Caco-2 (cell line): ENCODE results near the gene CYTH2. TPM values are rescaled to one million over a fixed set of nuclear protein-coding genes. Genes with fewer than 3 reads are reported as not detected.
"Not testable (repeated sequence)": the region's sequence is repeated elsewhere in the genome, so short reads cannot be mapped to it uniquely, and the experiment has no call there.

Experiments
- BruUV-seq: library from RNA; stranded (reverse); fragments of 400-500 nt; replicated peaks from 2 replicates; lab custom pipeline; 2021; lab: Mats Ljungman, UMichigan
- CTCF ChIA-PET: fragments of 300-600 bp; sonication (Branson Sonifier 250); formaldehyde crosslinking; loops from one replicate; lab custom pipeline; 2022; ENCODE audit warnings: antibody characterized with exemption; lab: Charles Lee
- POLR2A ChIA-PET: fragments of 300-600 bp; sonication (Branson Sonifier 250); formaldehyde crosslinking; loops from one replicate; lab custom pipeline; 2022; ENCODE audit warnings: antibody characterized with exemption; lab: Charles Lee
- DNase-seq, 2 experiments: peaks; one replicate each; pipeline versions ENCODE4 v3.0.0 to v3.0.0-alpha.2; 2020 to 2022
- H3K27me3 ChIP-seq: replicated peaks from 2 replicates; pipeline ENCODE4 v1.6.0; 2011; ENCODE audit warnings: low read length; ENCODE audit not compliant: control insufficient read depth, insufficient read depth
- H3K36me3 ChIP-seq: 2 replicates; pipeline ENCODE4 v1.5.1; 2011; ENCODE audit warnings: low read length; ENCODE audit not compliant: control insufficient read depth, insufficient read depth
- H3K4me1 ChIP-seq: fragments of 250-450 bp; sonication (Bioruptor Pico); 2 replicates; pipeline ENCODE4 v1.5.1; 2020; ENCODE audit warnings: mild to moderate bottlenecking
- H3K4me3 ChIP-seq: 2 replicates; pipeline ENCODE4 v1.5.1; 2011; ENCODE audit warnings: low read depth, mild to moderate bottlenecking, control low read depth, low read length
- H3K9me3 ChIP-seq: fragments of 250-450 bp; sonication (Bioruptor Pico); 2 replicates; pipeline ENCODE4 v1.5.1; 2020; ENCODE audit warnings: mild to moderate bottlenecking, moderate library complexity
- H3K27ac Mint-ChIP-seq: one replicate; pipeline ENCODE4 v1.8.0; 2022; ENCODE audit warnings: mixed read lengths; ENCODE audit not compliant: unreplicated experiment
- H3K27me3 Mint-ChIP-seq: one replicate; pipeline ENCODE4 v1.8.0; 2022; ENCODE audit warnings: mixed read lengths; ENCODE audit not compliant: insufficient read depth, unreplicated experiment
- H3K36me3 Mint-ChIP-seq: one replicate; pipeline ENCODE4 v1.8.0; 2022; ENCODE audit warnings: mild to moderate bottlenecking, mixed read lengths; ENCODE audit not compliant: insufficient read depth, unreplicated experiment
- H3K4me1 Mint-ChIP-seq: one replicate; pipeline ENCODE4 v1.8.0; 2022; ENCODE audit warnings: low read depth, mixed read lengths; ENCODE audit not compliant: unreplicated experiment
- H3K4me3 Mint-ChIP-seq: one replicate; pipeline ENCODE4 v1.8.0; 2022; ENCODE audit warnings: mild to moderate bottlenecking, moderate library complexity, mixed read lengths; ENCODE audit not compliant: unreplicated experiment
- H3K9me3 Mint-ChIP-seq: one replicate; pipeline ENCODE4 v1.8.0; 2022; ENCODE audit warnings: mixed read lengths; ENCODE audit not compliant: unreplicated experiment
- CTCF ChIP-seq, 2 experiments: fragments of 200-600 bp in 1 of 2; IDR thresholded peaks; 1 replicate in 1 of 2; 2 replicates in 1 of 2; pipeline versions ENCODE4 v1.5.1 to v1.8.0; 2011 to 2022; ENCODE audit warnings: antibody characterized with exemption in 1 of 2, control low read depth in 1 of 2, inconsistent platforms in 1 of 2, low read depth in 1 of 2, low read length in 1 of 2, mild to moderate bottlenecking in 1 of 2, moderate library complexity in 1 of 2; ENCODE audit not compliant: insufficient read depth in 1 of 2, severe bottlenecking in 1 of 2, unreplicated experiment in 1 of 2
- intact Hi-C: fragments of 100-400 bp; cut with micrococcal nuclease; formaldehyde crosslinking; loops from one replicate; pipeline ENCODE4 v1.10.0; 2022; ENCODE audit not compliant: unreplicated experiment
- total RNA-seq: library from RNA; stranded (reverse); gene quantifications from 2 replicates; pipeline ENCODE4 v1.2.3, GENCODE V29; 2022

Gene CYTH2
- total RNA-seq, 1 experiment from 2014 or later: 74.6 TPM

GRCh38 chr19:48484247-48484893 lies 15.2 kb downstream of the CYTH2 start:
- no peaks in the 10 kb centered on the region for H3K9me3 Mint-ChIP-seq
- H3K27me3 ChIP-seq: no peaks in the 10 kb centered on the region
- CTCF ChIA-PET: no interaction called here
- H3K36me3 ChIP-seq: no peaks in the 10 kb centered on the region
- no peak overlapping the region for H3K4me3 Mint-ChIP-seq
- POLR2A ChIA-PET: no interaction called here
- H3K27ac Mint-ChIP-seq: no peak overlapping the region
- no TSS peak for BruUV-seq
- H3K4me1 Mint-ChIP-seq: peaks cover 19% of the 10 kb centered on the region
- H3K27me3 Mint-ChIP-seq: no peaks in the 10 kb centered on the region
- intact Hi-C loops: no loop called here
- no peak for TF ChIP-seq CTCF (IDR thresholded peaks at IDR 0.05; ENCODE audit: insufficient read depth in 1 of 2, low read depth in 1 of 2, low read length in 1 of 2, severe bottlenecking in 1 of 2, unreplicated experiment in 1 of 2)
- H3K4me3 ChIP-seq: no peak overlapping the region
- no peak for DNase-seq
- H3K9me3 ChIP-seq: no peaks in the 10 kb centered on the region
- H3K4me1 ChIP-seq: peaks cover 13% of the 10 kb centered on the region
- peaks cover 68% of the 10 kb centered on the region for H3K36me3 Mint-ChIP-seq

DNA sequence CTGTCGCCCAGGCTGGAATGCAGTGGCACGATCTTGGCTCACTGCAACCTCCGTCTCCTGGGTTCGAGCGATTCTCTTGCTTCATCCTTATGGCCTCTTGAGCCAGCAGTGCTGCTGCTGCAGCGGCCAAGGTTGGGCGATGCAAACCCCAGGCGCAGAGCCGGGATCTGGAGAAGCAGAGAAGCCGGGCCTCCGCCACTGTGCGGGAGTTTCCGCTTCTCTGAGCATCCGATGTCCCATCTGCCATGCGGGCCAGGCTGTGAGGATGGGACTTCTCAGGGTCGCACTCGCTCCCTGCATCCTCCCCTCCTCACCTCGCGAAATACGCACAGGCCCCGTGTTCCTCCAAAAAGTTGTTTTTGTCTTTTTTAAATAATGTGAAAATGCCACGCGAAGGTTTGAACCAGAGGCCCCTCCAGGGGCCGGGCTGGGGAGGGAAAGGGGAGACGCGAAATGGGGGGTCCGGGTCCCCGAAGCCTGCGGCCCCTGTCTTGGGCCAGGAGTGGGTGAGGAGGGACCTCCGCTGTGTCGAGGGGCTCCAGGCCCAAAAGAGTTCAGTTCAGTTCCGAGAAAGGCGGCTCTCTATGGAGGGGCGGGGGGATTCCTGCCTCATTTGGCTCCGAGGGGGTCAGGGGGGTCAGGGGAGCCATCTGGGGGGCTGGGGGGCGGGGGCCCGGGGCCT lies 15.9 kb downstream of the CYTH2 start:
- ChIA-PET POLR2A (no interaction called here), CTCF (no interaction called here)
- H3K9me3 ChIP-seq: no peaks in the 10 kb centered on the region
- H3K27ac Mint-ChIP-seq: peak overlapping the region; percentile 23
- H3K36me3 ChIP-seq: no peaks in the 10 kb centered on the region
- no peaks in the 10 kb centered on the region for H3K27me3 ChIP-seq
- H3K36me3 Mint-ChIP-seq: peaks cover 66% of the 10 kb centered on the region
- DNase-seq: no peak
- H3K4me3 ChIP-seq: no peak overlapping the region
- H3K4me1 Mint-ChIP-seq: peaks cover 15% of the 10 kb centered on the region
- H3K9me3 Mint-ChIP-seq: no peaks in the 10 kb centered on the region
- peaks cover 13% of the 10 kb centered on the region for H3K4me1 ChIP-seq
- no peak overlapping the region for H3K4me3 Mint-ChIP-seq
- H3K27me3 Mint-ChIP-seq: no peaks in the 10 kb centered on the region
- intact Hi-C loops: no loop called here
- no TSS peak for BruUV-seq
- TF ChIP-seq CTCF (IDR thresholded peaks at IDR 0.05; ENCODE audit: insufficient read depth in 1 of 2, low read depth in 1 of 2, low read length in 1 of 2, severe bottlenecking in 1 of 2, unreplicated experiment in 1 of 2): no peak

GRCh38 chr19:48486706-48487105 lies 17.5 kb downstream of the CYTH2 start:
- BruUV-seq: not testable (repeated sequence)
- peak overlapping the region; percentile 8 for H3K27ac Mint-ChIP-seq

More at GRCh38 chr19:48486706-48487105, 17.5 kb downstream of the CYTH2 start:
- H3K27me3 Mint-ChIP-seq, H3K4me3 Mint-ChIP-seq, intact Hi-C loops, H3K4me3 ChIP-seq, H3K9me3 ChIP-seq, DNase-seq, H3K36me3 ChIP-seq, H3K27me3 ChIP-seq, H3K9me3 Mint-ChIP-seq, POLR2A ChIA-PET: not testable (repeated sequence)
- peaks cover 13% of the 10 kb centered on the region for H3K4me1 ChIP-seq
- peaks cover 53% of the 10 kb centered on the region for H3K36me3 Mint-ChIP-seq
- peaks cover 21% of the 10 kb centered on the region for H3K4me1 Mint-ChIP-seq
- CTCF ChIA-PET: interaction anchor here (4.1 kb wide), 1 partner anchor 98 kb away, joined by 73 read pairs; no protein-coding TSS in a partner anchor
